H1 (cell line): ENCODE data around the gene ECEL1. TPM values are rescaled to one million over a fixed set of nuclear protein-coding genes. Genes with fewer than 3 reads are reported as not detected.
"Not testable (repeated sequence)": the region's sequence is repeated elsewhere in the genome, so short reads cannot be mapped to it uniquely, and the experiment has no call there.

Source experiments
- CTCF ChIA-PET: fragments of 300-600 bp; sonication (Branson Sonifier 250); formaldehyde crosslinking; loops from one replicate; lab custom pipeline; 2021; ENCODE audit not compliant: partially characterized antibody; lab: Charles Lee
- POLR2A ChIA-PET: fragments of 300-600 bp; sonication (Branson Sonifier 250); formaldehyde crosslinking; loops from one replicate; lab custom pipeline; 2021; ENCODE audit warnings: inconsistent platforms; ENCODE audit not compliant: partially characterized antibody; lab: Charles Lee
- DNase-seq, 2 experiments: peaks; one replicate each; pipeline versions ENCODE4 v3.0.0 to v3.0.0-alpha.2; 2010 to 2022; ENCODE audit warnings: low spot score in 2 of 2, low read depth in 1 of 2, mixed read lengths in 1 of 2
- FAIRE-seq: peaks from 2 replicates; lab custom pipeline; 2011; peaks lifted over from hg19 to GRCh38; lab: Jason Lieb, UNC
- H2AFZ ChIP-seq: 2 replicates; pipeline ENCODE4 v1.8.1; 2012; ENCODE audit warnings: low read length, inconsistent platforms
- H2AK5ac ChIP-seq: 2 replicates; pipeline ENCODE4 v1.6.1; 2013; ENCODE audit warnings: low read depth, low read length
- H2BK120ac ChIP-seq: replicated peaks from 2 replicates; pipeline ENCODE3; 2013; ENCODE audit warnings: low read depth, low read length, inconsistent platforms
- H2BK12ac ChIP-seq: 2 replicates; pipeline ENCODE4 v1.6.1; 2013; ENCODE audit warnings: low read depth, low read length
- H2BK15ac ChIP-seq: 2 replicates; pipeline ENCODE4 v1.6.1; 2013; ENCODE audit warnings: low read length
- H2BK20ac ChIP-seq: 2 replicates; pipeline ENCODE4 v1.6.1; 2013; ENCODE audit warnings: low read length
- H2BK5ac ChIP-seq: 2 replicates; pipeline ENCODE4 v1.6.1; 2013; ENCODE audit warnings: low read depth, low read length
- H3K14ac ChIP-seq: 2 replicates; pipeline ENCODE4 v1.6.1; 2013; ENCODE audit warnings: inconsistent platforms; ENCODE audit not compliant: insufficient read length
- H3K18ac ChIP-seq: 2 replicates; pipeline ENCODE4 v1.6.1; 2013; ENCODE audit warnings: low read length; ENCODE audit errors: extremely low read depth
- H3K23ac ChIP-seq: 2 replicates; pipeline ENCODE4 v1.6.1; 2013; ENCODE audit warnings: inconsistent platforms; ENCODE audit not compliant: insufficient read length
- H3K23me2 ChIP-seq: 2 replicates; pipeline ENCODE4 v1.6.1; 2013; ENCODE audit warnings: low read depth, low read length
- H3K27ac ChIP-seq: 2 replicates; pipeline ENCODE4 v1.6.1; 2011; ENCODE audit warnings: low read depth, low read length, inconsistent platforms
- H3K27me3 ChIP-seq, 4 experiments: replicated peaks in 1 of 4; 1 replicate in 1 of 4; 2 replicates in 3 of 4; pipeline versions ENCODE4 v1.6.1 to v1.8.1; 2011 to 2013; ENCODE audit warnings: low read length in 3 of 4, mild to moderate bottlenecking in 3 of 4, inconsistent platforms in 2 of 4, mixed read lengths in 2 of 4, moderate library complexity in 1 of 4; ENCODE audit not compliant: control insufficient read depth in 3 of 4, insufficient read depth in 3 of 4; ENCODE audit errors: extremely low read depth in 1 of 4
- H3K36me3 ChIP-seq, 4 experiments: 2 replicates each; pipeline versions ENCODE4 v1.6.1 to v1.8.1; 2011 to 2013; ENCODE audit warnings: mild to moderate bottlenecking in 4 of 4, low read length in 3 of 4, moderate library complexity in 2 of 4, control low read depth in 1 of 4, inconsistent platforms in 1 of 4; ENCODE audit not compliant: insufficient read depth in 4 of 4, control insufficient read depth in 2 of 4
- H3K4ac ChIP-seq: replicated peaks from 2 replicates; pipeline ENCODE3; 2013; ENCODE audit warnings: low read length, low read depth, mixed read lengths, inconsistent platforms; ENCODE audit not compliant: insufficient read length
- H3K4me1 ChIP-seq, 4 experiments: replicated peaks in 1 of 4; 1 replicate in 1 of 4; 2 replicates in 3 of 4; pipeline versions ENCODE4 v1.6.1 to v1.8.1; 2011 to 2013; ENCODE audit warnings: low read length in 3 of 4, inconsistent platforms in 2 of 4, mixed read lengths in 1 of 4; ENCODE audit not compliant: insufficient read depth in 4 of 4, control insufficient read depth in 3 of 4
- H3K4me2 ChIP-seq, 2 experiments: 2 replicates each; pipeline versions ENCODE4 v1.6.1 to v1.8.1; 2011 to 2013; ENCODE audit warnings: low read depth in 2 of 2, low read length in 2 of 2, control low read depth in 1 of 2, inconsistent platforms in 1 of 2, mild to moderate bottlenecking in 1 of 2; ENCODE audit not compliant: insufficient read depth in 1 of 2
- H3K4me3 ChIP-seq, 4 experiments: fragments of 200-600, 300-600 bp in 1 of 4; sonication (generic), shearing (Covaris generic), sonication (Bioruptor Twin) in 1 of 4; 2 replicates each; pipeline versions ENCODE4 v1.5.1 to v1.8.1; 2011 to 2016; ENCODE audit warnings: low read length in 4 of 4, low read depth in 3 of 4, control low read depth in 2 of 4, inconsistent platforms in 2 of 4, mild to moderate bottlenecking in 2 of 4, mixed read lengths in 1 of 4, moderate library complexity in 1 of 4; ENCODE audit not compliant: insufficient read depth in 2 of 4; ENCODE audit errors: extremely low read depth in 1 of 4
- H3K56ac ChIP-seq: replicated peaks from 2 replicates; pipeline ENCODE3; 2013; ENCODE audit warnings: low read depth, mild to moderate bottlenecking, mixed read lengths, low read length, inconsistent platforms; ENCODE audit not compliant: insufficient read length
- H3K79me1 ChIP-seq: 2 replicates; pipeline ENCODE4 v1.6.1; 2013; ENCODE audit warnings: low read depth, low read length, control low read depth
- H3K79me2 ChIP-seq, 2 experiments: 2 replicates each; pipeline versions ENCODE4 v1.6.1 to v1.8.1; 2012 to 2013; ENCODE audit warnings: low read length in 2 of 2, mild to moderate bottlenecking in 2 of 2, inconsistent platforms in 1 of 2; ENCODE audit not compliant: insufficient read depth in 2 of 2, control insufficient read depth in 1 of 2
- H3K9ac ChIP-seq, 4 experiments: replicated peaks in 1 of 4; 1 replicate in 1 of 4; 2 replicates in 3 of 4; pipeline versions ENCODE4 v1.6.1 to v1.8.1; 2011 to 2013; ENCODE audit warnings: low read depth in 3 of 4, low read length in 3 of 4, control low read depth in 2 of 4, mild to moderate bottlenecking in 2 of 4, moderate library complexity in 2 of 4, inconsistent platforms in 1 of 4; ENCODE audit errors: extremely low read depth in 1 of 4
- H3K9me3 ChIP-seq, 2 experiments: 2 replicates each; pipeline versions ENCODE4 v1.6.1 to v1.8.1; 2012 to 2013; ENCODE audit warnings: mild to moderate bottlenecking in 2 of 2, moderate library complexity in 2 of 2, control low read depth in 1 of 2, inconsistent platforms in 1 of 2, low read depth in 1 of 2, low read length in 1 of 2, mixed read lengths in 1 of 2; ENCODE audit not compliant: insufficient read depth in 2 of 2
- H4K20me1 ChIP-seq, 2 experiments: replicated peaks in 1 of 2; 2 replicates each; pipeline versions ENCODE3 to v1.8.1; 2011 to 2013; ENCODE audit warnings: inconsistent platforms in 2 of 2, low read length in 2 of 2, mild to moderate bottlenecking in 1 of 2; ENCODE audit not compliant: insufficient read depth in 2 of 2, control insufficient read depth in 1 of 2
- H4K5ac ChIP-seq: 2 replicates; pipeline ENCODE4 v1.6.1; 2013; ENCODE audit warnings: low read length, low read depth, mixed read lengths, inconsistent platforms; ENCODE audit not compliant: insufficient read length
- H4K8ac ChIP-seq: 2 replicates; pipeline ENCODE4 v1.8.0; 2013; ENCODE audit warnings: mild to moderate bottlenecking, moderate library complexity, low read length, inconsistent platforms; ENCODE audit not compliant: insufficient read depth; ENCODE audit errors: extremely low read depth
- H4K91ac ChIP-seq: replicated peaks from 2 replicates; pipeline ENCODE3; 2013; ENCODE audit warnings: low read length, mixed read lengths, inconsistent platforms; ENCODE audit not compliant: insufficient read length
- ATF2 ChIP-seq: IDR thresholded peaks from 2 replicates; pipeline ENCODE4 v1.6.1; 2012; ENCODE audit warnings: low read length, inconsistent platforms
- CTCF ChIP-seq, 3 experiments: IDR thresholded peaks; 1 replicate in 2 of 3; 2 replicates in 1 of 3; pipeline versions ENCODE4 v1.5.1 to v1.6.1; 2011; ENCODE audit warnings: low read length in 3 of 3, mild to moderate bottlenecking in 3 of 3, inconsistent platforms in 2 of 3, low read depth in 1 of 3, moderate library complexity in 1 of 3; ENCODE audit not compliant: insufficient read depth in 1 of 3; ENCODE audit errors: control extremely low read depth in 1 of 3
- GABPA ChIP-seq: IDR thresholded peaks from 2 replicates; pipeline ENCODE4 v1.6.1; 2011; ENCODE audit warnings: mild to moderate bottlenecking, low read length, moderate library complexity, borderline replicate concordance; ENCODE audit not compliant: insufficient read depth
- RAD21 ChIP-seq, 2 experiments: IDR thresholded peaks in 1 of 2; conservative IDR thresholded peaks in 1 of 2; 2 replicates each; pipeline ENCODE4 v1.6.1; 2011; ENCODE audit warnings: low read depth in 2 of 2, low read length in 2 of 2, improper control_type of control experiment in 1 of 2, inconsistent platforms in 1 of 2, mild to moderate bottlenecking in 1 of 2, moderate library complexity in 1 of 2
- TBP ChIP-seq: IDR thresholded peaks from 2 replicates; pipeline ENCODE4 v1.6.1; 2011; ENCODE audit warnings: low read depth, low read length, improper control_type of control experiment
- whole genome bisulfite sequencing, 2 experiments: shearing (Covaris generic) in 1 of 2; methylation state at CpG; one replicate each; pipeline versions ENCODE4 v1.1.6 to v1.1.7; 2013 to 2015; ENCODE audit warnings: low lambda C conversion rate in 2 of 2, mixed read lengths in 2 of 2, inconsistent platforms in 1 of 2, low coverage in 1 of 2, missing lambda C conversion rate in 1 of 2; ENCODE audit not compliant: insufficient replicate concordance in 2 of 2, insufficient coverage in 1 of 2, insufficient read length in 1 of 2; ENCODE audit errors: extremely low coverage in 1 of 2, missing lambda C conversion rate in 1 of 2; 5-methylcytosine and 5-hydroxymethylcytosine counted together
- polyA plus RNA-seq, 7 experiments: library from polyadenylated mRNA; depleted of rRNA in 3 of 7; stranded (reverse) in 5 of 7; unstranded in 2 of 7; fragments of >200 nt in 5 of 7; fragments of 200-250 nt in 2 of 7; gene quantifications; 1 replicate in 5 of 7; 2 replicates in 1 of 7; 4 replicates in 1 of 7; pipeline versions ENCODE4 v1.2.1 to v1.2.3, GENCODE V29; 2011 to 2013; ENCODE audit warnings: missing spikeins in 2 of 7, mixed read lengths in 2 of 7
- total RNA-seq: library from RNA; stranded (reverse); fragmentation: NEBNext Ultra II Directional; extraction: Animal tissue kit (Norgen Biotek cat#: 25700); gene quantifications from 2 replicates; pipeline ENCODE4 v1.2.1, GENCODE V29; 2021

Gene ECEL1
- total and polyA plus RNA-seq, 2 of the 8 experiments (the other 6 are each of a cell fraction or from before 2014, with no cell fraction given) = 7.7 to 20.2 TPM

- not testable (repeated sequence) for H2AFZ ChIP-seq, H3K27me3 ChIP-seq, H4K20me1 ChIP-seq, H4K91ac ChIP-seq, H4K5ac ChIP-seq, H3K4me1 ChIP-seq, H3K27ac ChIP-seq, H3K79me2 ChIP-seq, H2BK5ac ChIP-seq, H3K18ac ChIP-seq, H2BK15ac ChIP-seq, H4K8ac ChIP-seq, H3K9ac ChIP-seq, H3K23ac ChIP-seq, H3K4ac ChIP-seq, H3K36me3 ChIP-seq, H2AK5ac ChIP-seq, H2BK120ac ChIP-seq, H3K79me1 ChIP-seq, H3K9me3 ChIP-seq, H3K4me3 ChIP-seq, H2BK12ac ChIP-seq, H3K14ac ChIP-seq, H3K56ac ChIP-seq, H3K23me2 ChIP-seq, H2BK20ac ChIP-seq, H3K4me2 ChIP-seq
- FAIRE-seq (peak; percentile 13), DNase-seq (peak; percentile 62 to 100)
- ChIA-PET CTCF (interaction anchor here (0.6 to 4.9 kb wide), 38 partner anchors 10 to 658 kb away, joined by 3 to 68 read pairs (median 6); partner anchors contain the start of genes ALPP and CHRND), POLR2A (interaction anchor here (1.2 to 1.7 kb wide), 4 partner anchors 23 to 72 kb away, joined by 3 to 6 read pairs (median 4); no protein-coding TSS in a partner anchor)
- 21% methylated on average over 11 of the region's 16 CpGs; no CpG with 5 or more reads in 1 of the 2 experiments for WGBS, 2 experiments
- TF ChIP-seq ATF2 (0 out of 2 replicates have a peak, but pooled peaks have one; percentile 23), RAD21 (IDR thresholded peaks at IDR 0.05 in 1 of 2, conservative IDR thresholded peaks at IDR 0.05 in 1 of 2; ENCODE audit: low read depth in 2 of 2, low read length in 2 of 2) (peak; percentile 93 to 94), GABPA (0 out of 2 replicates have a peak, but pooled peaks have one; percentile 46), TBP (peak; percentile 34; the same call in 1 of the 2 replicates), CTCF (IDR thresholded peaks at IDR 0.05; ENCODE audit: control extremely low read depth in 1 of 3, insufficient read depth in 1 of 3, low read depth in 1 of 3, low read length in 3 of 3) (peak in 2 of 3 experiments; percentile 88 to 95; a peak in 3 of 4 replicates)
Measured at GRCh38 chr2:232440220-232441018, 47.2 kb downstream of the ECEL1 start.
